Naive thymus-derived CD8-positive, alpha-beta T cell (primary cell): Measurements from ENCODE around the gene C5orf63. TPM values are rescaled to one million over a fixed set of nuclear protein-coding genes. Genes with fewer than 3 reads are reported as not detected.
"Not testable (repeated sequence)": the region's sequence is repeated elsewhere in the genome, so short reads cannot be mapped to it uniquely, and the experiment has no call there.

Source experiments
- ATAC-seq, 2 donors: fragments of 150-1000 bp; cut with Tn5 transposase in 1 of 2; sonication (Bioruptor Pico), chemical (Tn5 transposase) in 1 of 2; 1 replicate in 1 of 2; 2 replicates in 1 of 2; pipeline ENCODE4 v1.10.0; 2021; ENCODE audit warnings: mild to moderate bottlenecking in 2 of 2, moderate library complexity in 2 of 2
- POLR2A ChIA-PET: fragments of 350-600 bp; sonication (Branson Sonifier 250); formaldehyde crosslinking; loops from one replicate; lab custom pipeline; 2021; ENCODE audit warnings: antibody characterized with exemption; lab: Charles Lee
- DNase-seq, 10 donors: peaks; one replicate each; pipeline versions ENCODE4 v3.0.0 to v3.0.0-alpha.2; 2020 to 2022
- H3K27ac Mint-ChIP-seq, 10 donors: one replicate each; pipeline ENCODE4 v1.8.0; 2020 to 2022; ENCODE audit warnings: mild to moderate bottlenecking in 10 of 10, mixed read lengths in 10 of 10, moderate library complexity in 4 of 10, inconsistent platforms in 1 of 10
- H3K27me3 Mint-ChIP-seq, 5 donors: one replicate each; pipeline ENCODE4 v1.8.0; 2021 to 2022; ENCODE audit warnings: mixed read lengths in 5 of 5
- H3K36me3 Mint-ChIP-seq, 3 donors: one replicate each; pipeline ENCODE4 v1.8.0; 2020 to 2022; ENCODE audit warnings: mixed read lengths in 3 of 3, mild to moderate bottlenecking in 2 of 3, inconsistent platforms in 1 of 3
- H3K4me1 Mint-ChIP-seq, 4 donors: one replicate each; pipeline ENCODE4 v1.8.0; 2021 to 2022; ENCODE audit warnings: mixed read lengths in 4 of 4
- H3K4me3 Mint-ChIP-seq, 10 donors: one replicate each; pipeline ENCODE4 v1.8.0; 2020 to 2022; ENCODE audit warnings: mild to moderate bottlenecking in 10 of 10, mixed read lengths in 10 of 10, moderate library complexity in 6 of 10, inconsistent platforms in 1 of 10
- H3K9me3 Mint-ChIP-seq, 9 donors: one replicate each; pipeline ENCODE4 v1.8.0; 2020 to 2022; ENCODE audit warnings: mixed read lengths in 9 of 9, mild to moderate bottlenecking in 3 of 9, inconsistent platforms in 1 of 9, moderate library complexity in 1 of 9
- polyA plus RNA-seq, 3 donors: library from polyadenylated mRNA; unstranded; fragments of 300-500 nt; fragmentation: Illumina TruSeq; gene quantifications; one replicate each; pipeline ENCODE4 v1.2.3, GENCODE V29; 2021
- total RNA-seq, 8 experiments: library from RNA in 2 of 8; stranded (reverse) in 2 of 8; gene quantifications; one replicate each; pipeline ENCODE4 v1.2.3 and lab custom pipeline; 2021 to 2026

C5orf63 gene
- total and polyA plus RNA-seq, 5 experiments from 2014 or later: 4.2 to 23.7 (median 5.7) TPM

DNA sequence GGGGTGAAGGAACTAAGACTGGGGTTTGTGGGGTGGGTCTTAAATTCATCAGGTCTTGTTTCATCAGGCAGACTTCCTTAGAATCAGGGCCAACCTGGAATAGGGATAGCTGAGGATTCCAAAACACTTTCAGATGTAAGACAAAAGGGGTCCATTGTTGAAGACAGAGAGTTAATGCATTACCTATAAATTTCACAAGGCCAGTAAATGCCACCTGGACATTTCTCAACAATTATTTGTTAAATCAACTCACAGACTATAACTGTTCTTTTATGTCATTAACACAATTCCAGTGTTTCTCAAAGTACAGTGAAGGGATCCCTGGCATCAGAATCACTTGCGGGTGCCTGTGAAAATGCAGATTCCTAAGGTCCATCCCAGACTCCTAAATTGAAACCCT lies 45.8 kb downstream of the C5orf63 start:
- DNase-seq (no peak), ATAC-seq (no peak)
- no peak overlapping the region for H3K4me3 Mint-ChIP-seq
- POLR2A ChIA-PET: interaction anchor here (0.9 kb wide), 1 partner anchor 173 kb away, joined by 3 read pairs; no protein-coding TSS in a partner anchor
- H3K4me1 Mint-ChIP-seq: peaks cover 9 to 30% (median 27%) of the 10 kb centered on the region in 4 donors
- peaks cover 0 to 2% (median 0%) of the 10 kb centered on the region in 5 donors for H3K27me3 Mint-ChIP-seq
- peak overlapping the region in 2 of 10 donors; percentile 24 to 33 for H3K27ac Mint-ChIP-seq
- H3K36me3 Mint-ChIP-seq: no peaks in the 10 kb centered on the region
- no peaks in the 10 kb centered on the region for H3K9me3 Mint-ChIP-seq

GRCh38 chr5:127026166-127026565 lies 47.1 kb downstream of the C5orf63 start:
- Mint-ChIP-seq H3K4me3 (no peak overlapping the region), H3K36me3 (no peaks in the 10 kb centered on the region), H3K9me3 (no peaks in the 10 kb centered on the region), H3K27ac (no peak overlapping the region), H3K27me3 (peaks cover 0 to 2% (median 0%) of the 10 kb centered on the region in 5 donors), H3K4me1 (peaks cover 9 to 22% (median 20%) of the 10 kb centered on the region in 4 donors)
- no peak for DNase-seq
- POLR2A ChIA-PET: interaction anchor here (0.6 to 1.2 kb wide), 2 partner anchors 12 to 173 kb away, joined by 4 to 5 read pairs; no protein-coding TSS in a partner anchor
- ATAC-seq: no peak

DNA sequence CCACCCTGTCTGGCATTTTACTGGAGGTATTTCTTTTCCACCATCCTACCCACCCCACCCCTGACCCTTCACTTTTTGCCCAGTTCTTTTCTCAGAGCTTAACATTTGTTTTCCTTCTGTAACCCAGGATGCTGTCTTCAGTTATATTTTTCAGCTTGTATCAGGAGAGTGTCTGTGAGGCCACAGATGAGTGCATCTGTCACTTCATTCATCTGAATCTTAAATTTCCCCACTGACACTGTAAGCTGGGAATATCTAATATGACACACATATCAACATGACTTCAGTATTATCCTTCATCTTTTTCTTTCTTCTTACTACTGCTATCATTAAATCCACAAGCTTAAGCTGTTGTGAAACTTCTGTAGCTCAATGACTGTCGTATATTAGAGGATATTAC lies 47.8 kb downstream of the C5orf63 start:
- no peaks in the 10 kb centered on the region for H3K9me3 Mint-ChIP-seq
- H3K27ac Mint-ChIP-seq: peak overlapping the region in 3 of 10 donors; percentile 3 to 23 (median 23)
- POLR2A ChIA-PET: interaction anchor here (0.6 to 1.2 kb wide), 3 partner anchors 13 to 248 kb away, joined by 3 to 5 read pairs (median 4); no protein-coding TSS in a partner anchor
- DNase-seq (no peak), ATAC-seq (no peak)
- peaks cover 9 to 22% (median 20%) of the 10 kb centered on the region in 4 donors for H3K4me1 Mint-ChIP-seq
- H3K27me3 Mint-ChIP-seq: peaks cover 0 to 2% (median 0%) of the 10 kb centered on the region in 5 donors
- no peak overlapping the region for H3K4me3 Mint-ChIP-seq
- no peaks in the 10 kb centered on the region for H3K36me3 Mint-ChIP-seq

- no peaks in the 10 kb centered on the region for H3K36me3 Mint-ChIP-seq
- H3K27ac Mint-ChIP-seq: no peak overlapping the region
- ATAC-seq (no peak), DNase-seq (no peak)
- H3K9me3 Mint-ChIP-seq: no peaks in the 10 kb centered on the region
- POLR2A ChIA-PET: no interaction called here
- peaks cover 0 to 2% (median 0%) of the 10 kb centered on the region in 5 donors for H3K27me3 Mint-ChIP-seq
- H3K4me1 Mint-ChIP-seq: peaks cover 12 to 24% (median 21%) of the 10 kb centered on the region in 4 donors
- H3K4me3 Mint-ChIP-seq: no peak overlapping the region
These were observed 48.5 kb downstream of the C5orf63 start for GRCh38 chr5:127024821-127025220.

DNA sequence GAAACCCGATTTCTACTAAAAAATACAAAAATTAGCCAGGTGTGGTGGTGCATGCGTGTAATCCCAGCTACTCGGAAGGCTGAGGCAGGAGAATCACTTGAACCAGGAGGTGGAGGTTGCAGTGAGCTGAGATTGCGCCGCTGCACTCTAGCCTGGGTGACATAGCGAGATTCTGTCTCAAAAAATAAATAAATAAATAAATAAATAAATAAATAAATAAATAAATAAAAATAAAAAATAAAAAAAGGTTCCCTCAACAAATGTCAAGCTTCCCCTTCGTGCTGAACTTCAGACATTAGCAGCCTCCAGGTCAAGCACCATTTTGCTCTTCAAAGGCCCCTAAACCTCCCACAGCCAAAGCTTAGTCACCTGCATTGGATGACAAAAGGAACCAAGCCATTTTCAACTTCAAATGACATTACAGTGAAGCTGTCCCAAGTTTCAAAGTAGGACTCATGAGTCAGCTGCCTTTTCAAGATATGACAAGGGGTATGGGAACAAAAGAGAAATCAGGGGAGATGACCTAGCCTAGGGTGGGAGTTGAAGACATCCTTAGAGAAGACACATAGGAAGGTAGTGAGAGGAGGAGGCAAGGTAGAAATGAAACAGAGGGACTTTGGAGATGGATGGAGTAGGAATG lies 49.6 kb downstream of the C5orf63 start:
- not testable (repeated sequence) for H3K4me3 Mint-ChIP-seq

GRCh38 chr5:127022846-127023245 lies 50.5 kb downstream of the C5orf63 start:
- ATAC-seq: no peak
- POLR2A ChIA-PET: no interaction called here
- no peak overlapping the region for H3K4me3 Mint-ChIP-seq

More for the DNA sequence above, 49.6 kb downstream of the C5orf63 start:
- POLR2A ChIA-PET, H3K27me3 Mint-ChIP-seq, ATAC-seq, DNase-seq, H3K36me3 Mint-ChIP-seq, H3K9me3 Mint-ChIP-seq: not testable (repeated sequence)
- H3K27ac Mint-ChIP-seq: peak overlapping the region in 2 of 10 donors; percentile 1 to 9
- peaks cover 8 to 20% (median 11%) of the 10 kb centered on the region in 4 donors for H3K4me1 Mint-ChIP-seq

DNA sequence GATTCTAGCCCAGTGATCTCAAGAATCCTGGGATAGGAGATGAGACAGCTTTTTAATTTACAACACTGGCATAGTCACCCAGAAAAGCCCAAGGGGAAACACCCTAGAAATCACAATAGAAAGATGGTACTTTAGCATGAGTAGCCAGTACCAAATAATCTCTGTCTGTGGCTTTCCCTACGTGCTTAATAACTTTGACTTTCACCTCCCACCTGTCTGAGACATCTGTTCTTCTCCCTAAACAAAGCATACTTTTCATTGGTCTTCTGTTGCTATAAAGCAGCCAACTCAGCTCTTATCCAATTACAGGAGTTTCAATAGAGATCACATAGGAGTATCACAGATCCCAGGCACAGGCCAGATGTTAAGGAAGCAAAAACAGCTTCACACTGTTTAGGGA lies 53.4 kb downstream of the C5orf63 start:
- no peak overlapping the region for H3K4me3 Mint-ChIP-seq
- H3K27me3 Mint-ChIP-seq: peaks cover 0 to 2% (median 0%) of the 10 kb centered on the region in 5 donors
- H3K9me3 Mint-ChIP-seq: peaks cover 0 to 3% (median 0%) of the 10 kb centered on the region in 9 donors
- no peak overlapping the region for H3K27ac Mint-ChIP-seq
- peaks cover 0 to 16% (median 4%) of the 10 kb centered on the region in 4 donors for H3K4me1 Mint-ChIP-seq
- POLR2A ChIA-PET: no interaction called here
- ATAC-seq: no peak
- H3K36me3 Mint-ChIP-seq: peaks cover 0 to 2% (median 0%) of the 10 kb centered on the region in 3 donors
- no peak for DNase-seq

More at GRCh38 chr5:127022846-127023245, 50.5 kb downstream of the C5orf63 start:
- H3K36me3 Mint-ChIP-seq: no peaks in the 10 kb centered on the region
- H3K4me1 Mint-ChIP-seq: peaks cover 5 to 16% (median 8%) of the 10 kb centered on the region in 4 donors
- H3K9me3 Mint-ChIP-seq: no peaks in the 10 kb centered on the region
- DNase-seq: no peak
- H3K27ac Mint-ChIP-seq: no peak overlapping the region
- H3K27me3 Mint-ChIP-seq: no peaks in the 10 kb centered on the region

DNA sequence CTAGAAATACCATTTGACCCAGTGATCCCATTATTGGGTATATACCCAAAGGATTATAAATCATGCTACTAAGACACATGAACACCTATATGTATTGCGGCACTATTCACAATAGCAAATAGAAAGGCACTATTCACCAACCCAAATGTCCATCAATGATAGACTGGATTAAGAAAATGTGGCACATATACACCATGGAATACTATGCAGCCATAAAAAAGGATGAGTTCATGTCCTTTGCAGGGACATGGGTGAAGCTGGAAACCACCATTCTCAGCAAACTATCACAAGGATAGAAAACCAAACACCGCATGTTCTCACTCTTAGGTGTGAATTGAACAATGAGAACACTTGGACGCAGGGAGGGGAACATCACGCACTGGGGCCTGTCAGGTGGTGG lies 56.6 kb downstream of the C5orf63 start:
- ATAC-seq, H3K27me3 Mint-ChIP-seq, POLR2A ChIA-PET, H3K27ac Mint-ChIP-seq, DNase-seq, H3K36me3 Mint-ChIP-seq, H3K4me3 Mint-ChIP-seq, H3K9me3 Mint-ChIP-seq: not testable (repeated sequence)
- peaks cover 9 to 41% (median 10%) of the 10 kb centered on the region in 4 donors for H3K4me1 Mint-ChIP-seq

DNA sequence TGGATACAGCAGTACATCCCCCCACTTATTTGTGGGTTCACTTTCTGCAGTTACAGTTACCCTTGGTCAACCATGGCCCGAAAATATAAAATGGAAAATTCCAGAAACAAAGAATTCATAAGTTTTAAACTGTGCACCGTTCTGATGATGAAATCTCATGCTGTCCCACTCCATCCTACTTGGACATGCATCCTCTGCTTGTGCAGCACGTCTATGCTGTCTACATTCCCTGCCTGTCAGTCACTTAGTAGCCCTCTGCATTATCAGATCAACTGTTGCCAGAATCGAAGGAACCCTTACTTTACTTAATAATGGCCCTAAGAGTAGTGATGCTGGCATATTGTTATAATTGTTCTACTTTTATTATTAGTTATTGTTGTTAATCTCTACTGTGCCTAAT lies 57.6 kb downstream of the C5orf63 start:
- Mint-ChIP-seq H3K9me3 (peaks cover 0 to 3% (median 0%) of the 10 kb centered on the region in 9 donors), H3K4me3 (no peak overlapping the region), H3K27me3 (peaks cover 0 to 2% (median 0%) of the 10 kb centered on the region in 5 donors), H3K4me1 (peaks cover 9 to 46% (median 11%) of the 10 kb centered on the region in 4 donors), H3K36me3 (peaks cover 0 to 2% (median 0%) of the 10 kb centered on the region in 3 donors), H3K27ac (peak overlapping the region in 1 of 10 donors; percentile 55)
- DNase-seq (no peak), ATAC-seq (no peak)
- POLR2A ChIA-PET: interaction anchor here (1.4 kb wide), 1 partner anchor 26 kb away, joined by 3 read pairs; no protein-coding TSS in a partner anchor

DNA sequence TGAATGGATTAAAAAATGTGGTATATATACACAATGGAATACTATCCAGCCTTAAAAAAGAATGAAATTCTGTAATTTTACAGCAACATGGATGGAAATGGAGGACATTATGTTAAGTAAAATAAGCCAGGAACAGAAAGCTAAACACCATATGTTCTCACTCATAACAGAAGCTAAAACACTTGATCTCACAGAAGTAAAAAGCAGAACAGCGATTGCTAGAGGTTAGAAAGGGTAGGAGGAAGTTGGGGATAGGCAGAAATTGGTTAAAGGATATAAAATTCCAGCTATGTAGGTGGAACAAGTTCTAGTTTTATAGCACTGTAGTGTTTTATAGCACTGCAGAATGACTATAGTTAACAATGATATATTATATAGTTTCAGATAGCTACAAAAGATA lies 58.7 kb downstream of the C5orf63 start:
- H3K4me1 Mint-ChIP-seq: peaks cover 8 to 42% (median 9%) of the 10 kb centered on the region in 4 donors
- POLR2A ChIA-PET: interaction anchor here (1.4 kb wide), 1 partner anchor 25 kb away, joined by 3 read pairs; no protein-coding TSS in a partner anchor
- peaks cover 0 to 4% (median 0%) of the 10 kb centered on the region in 9 donors for H3K9me3 Mint-ChIP-seq
- H3K36me3 Mint-ChIP-seq: peaks cover 0 to 2% (median 0%) of the 10 kb centered on the region in 3 donors
- DNase-seq: no peak
- no peak overlapping the region for H3K27ac Mint-ChIP-seq
- H3K27me3 Mint-ChIP-seq: peaks cover 0 to 2% (median 0%) of the 10 kb centered on the region in 5 donors
- ATAC-seq: no peak
- no peak overlapping the region for H3K4me3 Mint-ChIP-seq

DNA sequence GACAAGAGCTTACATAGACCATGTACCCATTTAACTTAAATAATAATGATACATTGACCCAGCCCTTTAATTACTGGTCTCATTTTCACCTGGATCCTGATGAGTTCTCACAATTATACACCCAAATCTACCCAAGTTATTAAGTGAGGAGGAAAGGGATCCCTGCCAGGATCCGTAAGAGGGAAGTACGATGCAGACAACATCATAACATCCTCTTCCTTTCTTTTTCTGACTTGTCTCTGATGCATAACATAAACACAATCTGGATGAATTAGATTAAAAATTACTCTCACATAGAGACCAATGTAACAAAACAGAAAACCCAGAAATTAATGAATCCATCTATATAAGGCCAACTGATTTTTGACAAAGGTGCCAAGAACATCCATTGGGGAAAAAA lies 59.9 kb downstream of the C5orf63 start:
- DNase-seq: no peak
- H3K36me3 Mint-ChIP-seq: peaks cover 0 to 2% (median 0%) of the 10 kb centered on the region in 3 donors
- peaks cover 0 to 2% (median 0%) of the 10 kb centered on the region in 5 donors for H3K27me3 Mint-ChIP-seq
- peaks cover 0 to 4% (median 0%) of the 10 kb centered on the region in 9 donors for H3K9me3 Mint-ChIP-seq
- H3K4me3 Mint-ChIP-seq: peak overlapping the region in 1 of 10 donors; percentile 17
- POLR2A ChIA-PET: no interaction called here
- no peak for ATAC-seq
- peaks cover 8 to 38% (median 9%) of the 10 kb centered on the region in 4 donors for H3K4me1 Mint-ChIP-seq
- no peak overlapping the region for H3K27ac Mint-ChIP-seq

DNA sequence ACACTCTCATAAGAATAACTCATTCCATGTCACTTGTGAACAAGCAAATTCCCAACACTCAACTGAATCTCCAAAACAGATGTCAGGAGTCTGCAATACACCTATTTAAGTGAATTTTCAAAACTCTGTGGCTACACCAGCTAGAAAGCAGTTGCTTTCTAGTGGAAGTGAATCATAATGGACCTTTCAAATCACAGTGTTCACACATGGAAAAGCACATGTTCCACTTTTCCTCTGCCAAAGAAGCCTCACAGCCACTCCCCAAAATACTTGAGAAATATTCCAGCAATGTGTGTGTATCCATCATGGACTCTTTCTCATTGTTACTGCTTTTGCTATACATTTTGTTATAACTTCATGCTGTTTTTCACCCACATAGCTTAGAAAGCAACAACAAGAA lies 60.4 kb downstream of the C5orf63 start:
- no peak for ATAC-seq
- H3K4me1 Mint-ChIP-seq: peaks cover 8 to 38% (median 9%) of the 10 kb centered on the region in 4 donors
- peaks cover 0 to 2% (median 0%) of the 10 kb centered on the region in 5 donors for H3K27me3 Mint-ChIP-seq
- H3K36me3 Mint-ChIP-seq: peaks cover 0 to 2% (median 0%) of the 10 kb centered on the region in 3 donors
- no peak for DNase-seq
- peak overlapping the region in 1 of 10 donors; percentile 17 for H3K4me3 Mint-ChIP-seq
- H3K27ac Mint-ChIP-seq: no peak overlapping the region
- H3K9me3 Mint-ChIP-seq: peaks cover 0 to 4% (median 0%) of the 10 kb centered on the region in 9 donors
- POLR2A ChIA-PET: no interaction called here
